Measurements from ENCODE around the gene ESD.

DNA sequence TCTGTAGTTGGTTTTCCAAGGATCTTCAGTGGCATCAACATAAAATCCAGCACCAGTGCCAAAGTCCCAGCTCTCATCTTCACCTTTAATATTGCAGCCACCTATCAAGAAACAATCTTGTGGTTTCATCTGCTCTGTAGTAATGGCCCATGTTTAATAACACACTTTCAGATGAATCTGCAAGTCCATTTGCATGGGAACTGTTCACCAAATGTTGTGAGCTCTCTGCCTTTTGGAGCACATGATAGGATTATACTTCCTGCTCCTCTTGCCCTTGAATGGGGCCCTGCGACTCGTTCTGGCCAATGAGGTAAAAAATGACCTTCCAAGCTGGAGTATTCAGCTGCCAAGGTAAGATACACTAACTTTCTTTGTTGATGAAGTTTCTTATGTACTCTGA, 14.3 kb downstream of the ESD start:
- TF ChIP-seq EZH2 (IDR thresholded peaks at IDR 0.05; ENCODE audit: borderline replicate concordance, low read depth, low read length, severe bottlenecking), result no peak
- TF ChIP-seq, protein P1, sequence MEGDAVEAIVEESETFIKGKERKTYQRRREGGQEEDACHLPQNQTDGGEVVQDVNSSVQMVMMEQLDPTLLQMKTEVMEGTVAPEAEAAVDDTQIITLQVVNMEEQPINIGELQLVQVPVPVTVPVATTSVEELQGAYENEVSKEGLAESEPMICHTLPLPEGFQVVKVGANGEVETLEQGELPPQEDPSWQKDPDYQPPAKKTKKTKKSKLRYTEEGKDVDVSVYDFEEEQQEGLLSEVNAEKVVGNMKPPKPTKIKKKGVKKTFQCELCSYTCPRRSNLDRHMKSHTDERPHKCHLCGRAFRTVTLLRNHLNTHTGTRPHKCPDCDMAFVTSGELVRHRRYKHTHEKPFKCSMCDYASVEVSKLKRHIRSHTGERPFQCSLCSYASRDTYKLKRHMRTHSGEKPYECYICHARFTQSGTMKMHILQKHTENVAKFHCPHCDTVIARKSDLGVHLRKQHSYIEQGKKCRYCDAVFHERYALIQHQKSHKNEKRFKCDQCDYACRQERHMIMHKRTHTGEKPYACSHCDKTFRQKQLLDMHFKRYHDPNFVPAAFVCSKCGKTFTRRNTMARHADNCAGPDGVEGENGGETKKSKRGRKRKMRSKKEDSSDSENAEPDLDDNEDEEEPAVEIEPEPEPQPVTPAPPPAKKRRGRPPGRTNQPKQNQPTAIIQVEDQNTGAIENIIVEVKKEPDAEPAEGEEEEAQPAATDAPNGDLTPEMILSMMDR (IDR thresholded peaks at IDR 0.05; ENCODE audit: borderline replicate concordance, extremely low read depth, low read length, poor library complexity, severe bottlenecking), result no peak
